Adrenal gland (tissue), 5 donors: ENCODE results near the gene GSTCD.

Experiments used
- POLR2A ChIP-seq, 2 donors: fragments of 450-650 bp; IDR thresholded peaks; one replicate each; pipeline ENCODE4 v1.6.1; 2017; ENCODE audit warnings: antibody characterized with exemption in 2 of 2, mild to moderate bottlenecking in 2 of 2, moderate library complexity in 1 of 2
- TF ChIP-seq, protein P1 (sequence below), 6 experiments: fragments of 450-650 bp in 4 of 6; fragments of 200-600 bp in 2 of 6; sonication (generic) in 1 of 6; IDR thresholded peaks; 1 replicate in 5 of 6; 2 replicates in 1 of 6; pipeline versions ENCODE4 v1.5.1 to v1.8.0; 2016 to 2021; ENCODE audit warnings: antibody characterized with exemption in 6 of 6, mild to moderate bottlenecking in 2 of 6, moderate library complexity in 1 of 6
- donor health status: DM: no; HTN: no; CAD: no.

DNA sequence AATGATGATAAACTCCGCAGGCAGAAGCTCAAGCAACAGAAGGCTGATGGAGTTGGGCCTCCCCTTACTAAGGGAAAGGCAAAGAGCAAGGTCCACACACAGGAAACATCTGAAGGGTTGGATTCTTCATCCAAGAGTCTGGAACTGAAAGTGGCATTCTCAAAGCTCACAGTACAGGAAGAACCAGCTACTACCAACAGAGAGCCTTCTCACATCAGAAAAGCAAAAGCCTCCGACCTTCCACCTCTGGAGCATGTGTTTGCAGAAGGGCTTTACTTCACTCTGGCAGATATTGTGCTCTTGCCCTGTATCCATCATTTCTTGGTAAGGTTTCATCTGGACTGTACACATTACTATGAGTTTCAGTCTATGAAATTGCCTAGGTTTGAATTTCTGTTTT, 10.6 kb downstream of the GSTCD start:
- no peak for TF ChIP-seq POLR2A (IDR thresholded peaks at IDR 0.05)
- TF ChIP-seq, protein P1, sequence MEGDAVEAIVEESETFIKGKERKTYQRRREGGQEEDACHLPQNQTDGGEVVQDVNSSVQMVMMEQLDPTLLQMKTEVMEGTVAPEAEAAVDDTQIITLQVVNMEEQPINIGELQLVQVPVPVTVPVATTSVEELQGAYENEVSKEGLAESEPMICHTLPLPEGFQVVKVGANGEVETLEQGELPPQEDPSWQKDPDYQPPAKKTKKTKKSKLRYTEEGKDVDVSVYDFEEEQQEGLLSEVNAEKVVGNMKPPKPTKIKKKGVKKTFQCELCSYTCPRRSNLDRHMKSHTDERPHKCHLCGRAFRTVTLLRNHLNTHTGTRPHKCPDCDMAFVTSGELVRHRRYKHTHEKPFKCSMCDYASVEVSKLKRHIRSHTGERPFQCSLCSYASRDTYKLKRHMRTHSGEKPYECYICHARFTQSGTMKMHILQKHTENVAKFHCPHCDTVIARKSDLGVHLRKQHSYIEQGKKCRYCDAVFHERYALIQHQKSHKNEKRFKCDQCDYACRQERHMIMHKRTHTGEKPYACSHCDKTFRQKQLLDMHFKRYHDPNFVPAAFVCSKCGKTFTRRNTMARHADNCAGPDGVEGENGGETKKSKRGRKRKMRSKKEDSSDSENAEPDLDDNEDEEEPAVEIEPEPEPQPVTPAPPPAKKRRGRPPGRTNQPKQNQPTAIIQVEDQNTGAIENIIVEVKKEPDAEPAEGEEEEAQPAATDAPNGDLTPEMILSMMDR (IDR thresholded peaks at IDR 0.05) = no peak
